CD4-positive, alpha-beta T cell (primary cell): ENCODE results near the gene NFE2L2. TPM values are rescaled to one million over a fixed set of nuclear protein-coding genes. Genes with fewer than 3 reads are reported as not detected.

ENCODE experiments used
- ATAC-seq: fragments of 200-7000 bp; cut with Tn5 transposase; one replicate; pipeline ENCODE4 v1.10.0; 2022; ENCODE audit warnings: mild to moderate bottlenecking; ENCODE audit not compliant: poor library complexity
- CTCF ChIA-PET: fragments of 350-600 bp; sonication (Branson Sonifier 250); formaldehyde crosslinking; loops from one replicate; lab custom pipeline; 2021; ENCODE audit warnings: antibody characterized with exemption, inconsistent platforms; lab: Charles Lee
- POLR2A ChIA-PET: fragments of 350-600 bp; sonication (Branson Sonifier 250); formaldehyde crosslinking; loops from one replicate; lab custom pipeline; 2021; ENCODE audit warnings: antibody characterized with exemption, inconsistent platforms; lab: Charles Lee
- DNase-seq, 14 experiments: peaks; one replicate each; pipeline ENCODE4 v3.0.0-alpha.2; 2013 to 2020; ENCODE audit warnings: mixed read lengths in 2 of 14
- H3K27ac ChIP-seq, 2 donors: one replicate each; pipeline versions ENCODE4 v1.5.1 to v1.7.0; 2013; ENCODE audit warnings: low read length in 2 of 2, low read depth in 1 of 2, mild to moderate bottlenecking in 1 of 2
- H3K27me3 ChIP-seq, 2 experiments: 1 replicate in 1 of 2; 2 replicates in 1 of 2; pipeline versions ENCODE4 v1.6.1 to v1.7.0; 2013; ENCODE audit warnings: low read length in 2 of 2, control low read depth in 1 of 2, mild to moderate bottlenecking in 1 of 2, moderate library complexity in 1 of 2; ENCODE audit not compliant: insufficient read depth in 2 of 2, control insufficient read depth in 1 of 2
- H3K36me3 ChIP-seq: one replicate; pipeline ENCODE4 v1.6.1; 2013; ENCODE audit warnings: low read length, control low read depth; ENCODE audit not compliant: insufficient read depth
- H3K4me1 ChIP-seq: one replicate; pipeline ENCODE4 v1.6.1; 2013; ENCODE audit warnings: low read length, control low read depth; ENCODE audit not compliant: insufficient read depth
- H3K4me3 ChIP-seq: one replicate; pipeline ENCODE4 v1.5.1; 2013; ENCODE audit warnings: mild to moderate bottlenecking, low read length, moderate library complexity
- H3K9me3 ChIP-seq, 2 experiments: 1 replicate in 1 of 2; 2 replicates in 1 of 2; pipeline versions ENCODE4 v1.6.1 to v1.7.0; 2013; ENCODE audit warnings: low read length in 2 of 2, mild to moderate bottlenecking in 2 of 2, control low read depth in 1 of 2, moderate library complexity in 1 of 2; ENCODE audit not compliant: control insufficient read depth in 1 of 2, insufficient read depth in 1 of 2
- H3K27ac Mint-ChIP-seq: one replicate; pipeline ENCODE4 v1.8.0; 2020; ENCODE audit warnings: mixed read lengths
- H3K27me3 Mint-ChIP-seq: one replicate; pipeline ENCODE4 v1.8.0; 2021; ENCODE audit warnings: mixed read lengths
- H3K36me3 Mint-ChIP-seq: one replicate; pipeline ENCODE4 v1.8.0; 2021; ENCODE audit warnings: low read depth, mixed read lengths
- H3K4me1 Mint-ChIP-seq: one replicate; pipeline ENCODE4 v1.8.0; 2021; ENCODE audit warnings: low read depth, mixed read lengths
- H3K4me3 Mint-ChIP-seq: one replicate; pipeline ENCODE4 v1.8.0; 2020; ENCODE audit warnings: mild to moderate bottlenecking, mixed read lengths
- H3K9me3 Mint-ChIP-seq: one replicate; pipeline ENCODE4 v1.8.0; 2020; ENCODE audit warnings: mixed read lengths
- intact Hi-C, 2 experiments: fragments of 100-400 bp; cut with DNase I in 1 of 2; cut with micrococcal nuclease in 1 of 2; formaldehyde crosslinking; loops; one replicate each; pipeline versions ENCODE4 v1.15.1 to v1.9.0; 2023 to 2025; cut with DNase I, micrococcal nuclease
- total RNA-seq, 174 experiments: library from RNA in 2 of 174; stranded (reverse) in 2 of 174; gene quantifications; one replicate each; pipeline ENCODE4 v1.2.3 and lab custom pipeline; 2021 to 2026
- TF ChIP-seq, protein P1 (sequence below): fragments of 200-600 bp; IDR thresholded peaks from one replicate; pipeline ENCODE4 v1.8.0; 2022; ENCODE audit warnings: antibody characterized with exemption, mild to moderate bottlenecking

Gene NFE2L2
- total RNA-seq, 2 experiments from 2014 or later = 53.3 to 57.8 TPM

GRCh38 chr2:177272765-177273164 lies 8.2 kb upstream of the NFE2L2 start:
- Histone ChIP-seq H3K4me3 (no peak overlapping the region), H3K27me3 (no peaks in the 10 kb centered on the region), H3K9me3 (no peaks in the 10 kb centered on the region), H3K36me3 (no peaks in the 10 kb centered on the region), H3K27ac (no peak overlapping the region), H3K4me1 (no peaks in the 10 kb centered on the region)
- intact Hi-C loops = loop anchor here in 1 of 2 experiments (2.0 kb wide), 1 partner anchor 16 kb away; no protein-coding TSS in a partner anchor
- DNase-seq (no peak), ATAC-seq (no peak)
- Mint-ChIP-seq H3K9me3 (no peaks in the 10 kb centered on the region), H3K4me1 (peaks cover under 1% of the 10 kb centered on the region), H3K36me3 (no peaks in the 10 kb centered on the region), H3K27me3 (no peaks in the 10 kb centered on the region), H3K4me3 (no peak overlapping the region), H3K27ac (no peak overlapping the region)
- ChIA-PET POLR2A (interaction anchor here (1.6 to 3.9 kb wide), 3 partner anchors 8 to 61 kb away, joined by 6 to 38 read pairs (median 10); partner anchors contain the start of genes HNRNPA3 and NFE2L2), CTCF (interaction anchor here (3.0 kb wide), 1 partner anchor 9 kb away, joined by 14 read pairs; the partner anchor contains the start of gene NFE2L2)
- TF ChIP-seq, protein P1, sequence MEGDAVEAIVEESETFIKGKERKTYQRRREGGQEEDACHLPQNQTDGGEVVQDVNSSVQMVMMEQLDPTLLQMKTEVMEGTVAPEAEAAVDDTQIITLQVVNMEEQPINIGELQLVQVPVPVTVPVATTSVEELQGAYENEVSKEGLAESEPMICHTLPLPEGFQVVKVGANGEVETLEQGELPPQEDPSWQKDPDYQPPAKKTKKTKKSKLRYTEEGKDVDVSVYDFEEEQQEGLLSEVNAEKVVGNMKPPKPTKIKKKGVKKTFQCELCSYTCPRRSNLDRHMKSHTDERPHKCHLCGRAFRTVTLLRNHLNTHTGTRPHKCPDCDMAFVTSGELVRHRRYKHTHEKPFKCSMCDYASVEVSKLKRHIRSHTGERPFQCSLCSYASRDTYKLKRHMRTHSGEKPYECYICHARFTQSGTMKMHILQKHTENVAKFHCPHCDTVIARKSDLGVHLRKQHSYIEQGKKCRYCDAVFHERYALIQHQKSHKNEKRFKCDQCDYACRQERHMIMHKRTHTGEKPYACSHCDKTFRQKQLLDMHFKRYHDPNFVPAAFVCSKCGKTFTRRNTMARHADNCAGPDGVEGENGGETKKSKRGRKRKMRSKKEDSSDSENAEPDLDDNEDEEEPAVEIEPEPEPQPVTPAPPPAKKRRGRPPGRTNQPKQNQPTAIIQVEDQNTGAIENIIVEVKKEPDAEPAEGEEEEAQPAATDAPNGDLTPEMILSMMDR = no peak

- Histone ChIP-seq H3K36me3 (no peaks in the 10 kb centered on the region), H3K27me3 (no peaks in the 10 kb centered on the region), H3K4me3 (no peak overlapping the region), H3K4me1 (no peaks in the 10 kb centered on the region), H3K27ac (no peak overlapping the region), H3K9me3 (no peaks in the 10 kb centered on the region)
- ChIA-PET POLR2A (interaction anchor here (1.6 to 3.9 kb wide), 3 partner anchors 8 to 60 kb away, joined by 6 to 38 read pairs (median 10); partner anchors contain the start of genes HNRNPA3 and NFE2L2), CTCF (interaction anchor here (3.0 kb wide), 1 partner anchor 8 kb away, joined by 14 read pairs; the partner anchor contains the start of gene NFE2L2)
- ATAC-seq (no peak), DNase-seq (no peak)
- Mint-ChIP-seq H3K27me3 (no peaks in the 10 kb centered on the region), H3K9me3 (no peaks in the 10 kb centered on the region), H3K4me1 (peaks cover 6% of the 10 kb centered on the region), H3K4me3 (no peak overlapping the region), H3K36me3 (no peaks in the 10 kb centered on the region), H3K27ac (no peak overlapping the region)
- TF ChIP-seq, protein P1 = no peak
- intact Hi-C loops = loop anchor here in 1 of 2 experiments (2.0 kb wide), 1 partner anchor 17 kb away; no protein-coding TSS in a partner anchor
Observed at GRCh38 chr2:177271981-177272666, 7.6 kb upstream of the NFE2L2 start.

DNA sequence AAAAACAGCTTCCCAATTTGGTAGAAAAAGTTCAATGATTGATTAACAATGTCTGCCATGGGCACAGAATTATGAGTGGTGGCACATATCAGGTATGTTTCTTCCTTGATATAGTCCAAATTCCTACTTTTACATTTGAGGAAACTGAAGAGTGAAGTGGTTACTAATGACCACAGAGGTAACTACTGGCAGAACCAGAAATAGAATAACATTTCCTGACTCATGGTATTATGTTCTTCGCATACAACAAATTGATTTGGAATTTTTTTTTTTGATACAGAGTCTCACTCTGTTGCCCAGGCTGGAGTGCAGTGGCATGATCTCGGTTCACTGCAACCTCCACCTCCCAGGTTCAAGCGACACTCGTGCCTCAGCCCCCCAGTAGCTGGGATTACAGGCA lies 6.0 kb upstream of the NFE2L2 start:
- POLR2A ChIA-PET = no interaction called here
- H3K4me1 Mint-ChIP-seq = peaks cover 21% of the 10 kb centered on the region
- no peak overlapping the region for H3K27ac Mint-ChIP-seq

More for the DNA sequence above, 6.0 kb upstream of the NFE2L2 start:
- peaks cover 6% of the 10 kb centered on the region for H3K4me1 ChIP-seq
- H3K9me3 ChIP-seq = no peaks in the 10 kb centered on the region
- Mint-ChIP-seq H3K4me3 (no peak overlapping the region), H3K27me3 (no peaks in the 10 kb centered on the region), H3K9me3 (no peaks in the 10 kb centered on the region), H3K36me3 (no peaks in the 10 kb centered on the region)
- no peak overlapping the region for H3K27ac ChIP-seq
- TF ChIP-seq, protein P1 = no peak
- DNase-seq (no peak), ATAC-seq (no peak)
- H3K27me3 ChIP-seq = no peaks in the 10 kb centered on the region
- CTCF ChIA-PET = interaction anchor here (1.0 to 1.3 kb wide), 2 partner anchors 25 to 122 kb away, joined by 3 read pairs; no protein-coding TSS in a partner anchor
- no peak overlapping the region for H3K4me3 ChIP-seq
- H3K36me3 ChIP-seq = no peaks in the 10 kb centered on the region
- intact Hi-C loops = no loop called here
